Stimulated activated memory B cell treated with anti-CD40 and anti-IgM and Interleukin-4, amounts not matched to agents 10 μg/mL and 1 μg/mL and 100 μg/mL, for 72 hours (primary cell): ENCODE results near the gene PINLYP.

Experiments
- ATAC-seq: fragments of 150-1000 bp; cut with Tn5 transposase; 2 replicates; pipeline ENCODE4 v1.10.0; 2021
- H3K27ac Mint-ChIP-seq: one replicate; pipeline ENCODE4 v1.8.0; 2022; ENCODE audit warnings: mild to moderate bottlenecking, mixed read lengths
- H3K27me3 Mint-ChIP-seq: one replicate; pipeline ENCODE4 v1.8.0; 2022; ENCODE audit warnings: mixed read lengths
- H3K36me3 Mint-ChIP-seq: one replicate; pipeline ENCODE4 v1.8.0; 2022; ENCODE audit warnings: mixed read lengths
- H3K4me1 Mint-ChIP-seq: one replicate; pipeline ENCODE4 v1.8.0; 2022; ENCODE audit warnings: mixed read lengths
- H3K4me3 Mint-ChIP-seq: one replicate; pipeline ENCODE4 v1.8.0; 2022; ENCODE audit warnings: mild to moderate bottlenecking, moderate library complexity, mixed read lengths
- H3K9me3 Mint-ChIP-seq: one replicate; pipeline ENCODE4 v1.8.0; 2022; ENCODE audit warnings: mixed read lengths

Gene PINLYP

GRCh38 chr19:43562226-43562697 is 13.3 kb upstream of the PINLYP start:
- ATAC-seq = no peak
- Mint-ChIP-seq H3K4me3 (no peak overlapping the region), H3K27ac (peak overlapping the region; percentile 82), H3K36me3 (peaks cover 46% of the 10 kb centered on the region), H3K27me3 (no peaks in the 10 kb centered on the region), H3K4me1 (peaks cover 56% of the 10 kb centered on the region), H3K9me3 (no peaks in the 10 kb centered on the region)

- Mint-ChIP-seq H3K27me3 (no peaks in the 10 kb centered on the region), H3K4me3 (peak overlapping the region; percentile 50), H3K4me1 (peaks cover 56% of the 10 kb centered on the region), H3K9me3 (no peaks in the 10 kb centered on the region), H3K27ac (peak overlapping the region; percentile 82), H3K36me3 (peaks cover 42% of the 10 kb centered on the region)
- ATAC-seq = peak; percentile 93
These were observed 12.8 kb upstream of the PINLYP start for GRCh38 chr19:43562698-43563241.

- H3K9me3 Mint-ChIP-seq = no peaks in the 10 kb centered on the region
- no peak for ATAC-seq
- peaks cover 56% of the 10 kb centered on the region for H3K4me1 Mint-ChIP-seq
- peaks cover 39% of the 10 kb centered on the region for H3K36me3 Mint-ChIP-seq
- H3K4me3 Mint-ChIP-seq = no peak overlapping the region
- H3K27me3 Mint-ChIP-seq = no peaks in the 10 kb centered on the region
- H3K27ac Mint-ChIP-seq = peak overlapping the region; percentile 82
These were observed 11.7 kb upstream of the PINLYP start for GRCh38 chr19:43563816-43564457.

GRCh38 chr19:43564800-43565199 is 10.8 kb upstream of the PINLYP start:
- peak overlapping the region; percentile 82 for H3K27ac Mint-ChIP-seq
- ATAC-seq = no peak
- no peaks in the 10 kb centered on the region for H3K27me3 Mint-ChIP-seq
- H3K9me3 Mint-ChIP-seq = no peaks in the 10 kb centered on the region
- no peak overlapping the region for H3K4me3 Mint-ChIP-seq
- H3K4me1 Mint-ChIP-seq = peaks cover 59% of the 10 kb centered on the region
- peaks cover 36% of the 10 kb centered on the region for H3K36me3 Mint-ChIP-seq

- H3K9me3 Mint-ChIP-seq = no peaks in the 10 kb centered on the region
- H3K36me3 Mint-ChIP-seq = peaks cover 21% of the 10 kb centered on the region
- H3K27me3 Mint-ChIP-seq = no peaks in the 10 kb centered on the region
- peak overlapping the region; percentile 49 for H3K27ac Mint-ChIP-seq
- H3K4me3 Mint-ChIP-seq = no peak overlapping the region
- no peak for ATAC-seq
- peaks cover 35% of the 10 kb centered on the region for H3K4me1 Mint-ChIP-seq
These were observed 5.9 kb upstream of the PINLYP start for GRCh38 chr19:43569657-43570056.

GRCh38 chr19:43570174-43570791 is 5.3 kb upstream of the PINLYP start:
- H3K27ac Mint-ChIP-seq = peak overlapping the region; percentile 49

GRCh38 chr19:43572171-43572588 is 3.4 kb upstream of the PINLYP start:
- H3K4me1 Mint-ChIP-seq = peaks cover 46% of the 10 kb centered on the region
- no peaks in the 10 kb centered on the region for H3K9me3 Mint-ChIP-seq
- no peak overlapping the region for H3K4me3 Mint-ChIP-seq

More at GRCh38 chr19:43570174-43570791, 5.3 kb upstream of the PINLYP start:
- no peak overlapping the region for H3K4me3 Mint-ChIP-seq
- H3K4me1 Mint-ChIP-seq = peaks cover 36% of the 10 kb centered on the region
- H3K36me3 Mint-ChIP-seq = peaks cover 21% of the 10 kb centered on the region
- no peak for ATAC-seq
- H3K27me3 Mint-ChIP-seq = no peaks in the 10 kb centered on the region
- H3K9me3 Mint-ChIP-seq = no peaks in the 10 kb centered on the region

GRCh38 chr19:43574424-43575155 is 1.0 kb upstream of the PINLYP start:
- Mint-ChIP-seq H3K9me3 (no peaks in the 10 kb centered on the region), H3K36me3 (peaks cover 15% of the 10 kb centered on the region), H3K4me1 (peaks cover 44% of the 10 kb centered on the region), H3K4me3 (peak overlapping the region; percentile 96), H3K27me3 (no peaks in the 10 kb centered on the region), H3K27ac (peak overlapping the region; percentile 98)
- ATAC-seq = no peak

More at GRCh38 chr19:43572171-43572588, 3.4 kb upstream of the PINLYP start:
- H3K36me3 Mint-ChIP-seq = peaks cover 16% of the 10 kb centered on the region
- peak overlapping the region; percentile 9 for H3K27ac Mint-ChIP-seq
- ATAC-seq = no peak
- H3K27me3 Mint-ChIP-seq = no peaks in the 10 kb centered on the region

GRCh38 chr19:43575955-43576878 is 616 bp downstream of the PINLYP start:
- ATAC-seq = no peak
- Mint-ChIP-seq H3K9me3 (no peaks in the 10 kb centered on the region), H3K4me3 (peak overlapping the region; percentile 96), H3K27ac (peak overlapping the region; percentile 98), H3K4me1 (peaks cover 38% of the 10 kb centered on the region), H3K27me3 (no peaks in the 10 kb centered on the region), H3K36me3 (peaks cover 7% of the 10 kb centered on the region)

GRCh38 chr19:43578787-43579186 is 3.2 kb downstream of the PINLYP start:
- Mint-ChIP-seq H3K36me3 (no peaks in the 10 kb centered on the region), H3K4me1 (peaks cover 27% of the 10 kb centered on the region), H3K4me3 (no peak overlapping the region), H3K27ac (peak overlapping the region; percentile 41), H3K9me3 (no peaks in the 10 kb centered on the region), H3K27me3 (no peaks in the 10 kb centered on the region)
- ATAC-seq = no peak

GRCh38 chr19:43581467-43581866 is 5.9 kb downstream of the PINLYP start:
- peaks cover 31% of the 10 kb centered on the region for H3K4me1 Mint-ChIP-seq
- ATAC-seq = no peak
- H3K27ac Mint-ChIP-seq = no peak overlapping the region
- H3K36me3 Mint-ChIP-seq = peaks cover 10% of the 10 kb centered on the region
- no peaks in the 10 kb centered on the region for H3K9me3 Mint-ChIP-seq
- H3K27me3 Mint-ChIP-seq = no peaks in the 10 kb centered on the region
- no peak overlapping the region for H3K4me3 Mint-ChIP-seq

- H3K4me1 Mint-ChIP-seq = peaks cover 28% of the 10 kb centered on the region
- no peaks in the 10 kb centered on the region for H3K9me3 Mint-ChIP-seq
- H3K27ac Mint-ChIP-seq = no peak overlapping the region
- no peak overlapping the region for H3K4me3 Mint-ChIP-seq
- ATAC-seq = no peak
- H3K27me3 Mint-ChIP-seq = no peaks in the 10 kb centered on the region
- H3K36me3 Mint-ChIP-seq = peaks cover 16% of the 10 kb centered on the region
These were observed 6.9 kb downstream of the PINLYP start for GRCh38 chr19:43582495-43582894.

GRCh38 chr19:43584484-43584883 is 8.9 kb downstream of the PINLYP start:
- Mint-ChIP-seq H3K4me3 (no peak overlapping the region), H3K9me3 (no peaks in the 10 kb centered on the region), H3K27me3 (no peaks in the 10 kb centered on the region), H3K4me1 (peaks cover 30% of the 10 kb centered on the region), H3K36me3 (peaks cover 17% of the 10 kb centered on the region), H3K27ac (peak overlapping the region; percentile 22)
- ATAC-seq = no peak

- Mint-ChIP-seq H3K9me3 (no peaks in the 10 kb centered on the region), H3K4me1 (peaks cover 40% of the 10 kb centered on the region), H3K27me3 (no peaks in the 10 kb centered on the region), H3K27ac (no peak overlapping the region), H3K36me3 (peaks cover 33% of the 10 kb centered on the region), H3K4me3 (no peak overlapping the region)
- ATAC-seq = no peak
These were observed 10.7 kb downstream of the PINLYP start for GRCh38 chr19:43586346-43586745.
